ENCODE measurements around the gene USP49.

- TF ChIP-seq, protein P1, sequence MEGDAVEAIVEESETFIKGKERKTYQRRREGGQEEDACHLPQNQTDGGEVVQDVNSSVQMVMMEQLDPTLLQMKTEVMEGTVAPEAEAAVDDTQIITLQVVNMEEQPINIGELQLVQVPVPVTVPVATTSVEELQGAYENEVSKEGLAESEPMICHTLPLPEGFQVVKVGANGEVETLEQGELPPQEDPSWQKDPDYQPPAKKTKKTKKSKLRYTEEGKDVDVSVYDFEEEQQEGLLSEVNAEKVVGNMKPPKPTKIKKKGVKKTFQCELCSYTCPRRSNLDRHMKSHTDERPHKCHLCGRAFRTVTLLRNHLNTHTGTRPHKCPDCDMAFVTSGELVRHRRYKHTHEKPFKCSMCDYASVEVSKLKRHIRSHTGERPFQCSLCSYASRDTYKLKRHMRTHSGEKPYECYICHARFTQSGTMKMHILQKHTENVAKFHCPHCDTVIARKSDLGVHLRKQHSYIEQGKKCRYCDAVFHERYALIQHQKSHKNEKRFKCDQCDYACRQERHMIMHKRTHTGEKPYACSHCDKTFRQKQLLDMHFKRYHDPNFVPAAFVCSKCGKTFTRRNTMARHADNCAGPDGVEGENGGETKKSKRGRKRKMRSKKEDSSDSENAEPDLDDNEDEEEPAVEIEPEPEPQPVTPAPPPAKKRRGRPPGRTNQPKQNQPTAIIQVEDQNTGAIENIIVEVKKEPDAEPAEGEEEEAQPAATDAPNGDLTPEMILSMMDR (conservative IDR thresholded peaks at IDR 0.05; ENCODE audit: low read depth, low read length) = no peak
- TF ChIP-seq POLR2A (IDR thresholded peaks at IDR 0.05; ENCODE audit: low read depth, low read length) (no peak), SMC3 (IDR thresholded peaks at IDR 0.05; ENCODE audit: low read depth, low read length) (no peak), RAD21 (IDR thresholded peaks at IDR 0.05; ENCODE audit: low read length) (no peak), RCOR1 (IDR thresholded peaks at IDR 0.05; ENCODE audit: insufficient replicate concordance, low read length) (no peak)
Observed at GRCh38 chr6:41832263-41832662, 62.9 kb downstream of the USP49 start.

All from IMR-90 (cell line).